Mesenchymal stem cell (in vitro differentiated cells and primary cell): ENCODE data around the gene TMEM214.
"Not testable (repeated sequence)": the region's sequence is repeated elsewhere in the genome, so short reads cannot be mapped to it uniquely, and the experiment has no call there.

ENCODE experiments used
- DNase-seq: peaks from one replicate; pipeline ENCODE4 v3.0.0-alpha.2; 2013
- H2AFZ ChIP-seq: one replicate; pipeline ENCODE4 v1.6.1; 2013; ENCODE audit warnings: low read depth, mild to moderate bottlenecking, control low read depth, inconsistent platforms, low read length, moderate library complexity
- H2AK5ac ChIP-seq: 2 replicates; pipeline ENCODE4 v1.6.1; 2013; ENCODE audit warnings: low read length, moderate library complexity, mild to moderate bottlenecking, inconsistent platforms; ENCODE audit not compliant: severe bottlenecking
- H2BK120ac ChIP-seq: one replicate; pipeline ENCODE4 v1.6.1; 2013; ENCODE audit warnings: low read depth, mild to moderate bottlenecking, inconsistent platforms, low read length, moderate library complexity
- H2BK12ac ChIP-seq, 2 experiments: one replicate each; pipeline ENCODE4 v1.6.1; 2013; ENCODE audit warnings: inconsistent platforms in 2 of 2, low read length in 2 of 2, mild to moderate bottlenecking in 2 of 2, moderate library complexity in 2 of 2, control low read depth in 1 of 2
- H2BK15ac ChIP-seq: one replicate; pipeline ENCODE4 v1.6.1; 2013; ENCODE audit warnings: mild to moderate bottlenecking, low read depth, inconsistent platforms; ENCODE audit not compliant: poor library complexity, severe bottlenecking
- H2BK5ac ChIP-seq: 2 replicates; pipeline ENCODE4 v1.6.1; 2013; ENCODE audit warnings: low read depth, mild to moderate bottlenecking, low read length, control low read depth, inconsistent platforms; ENCODE audit not compliant: poor library complexity, severe bottlenecking
- H3K14ac ChIP-seq, 2 experiments: one replicate each; pipeline ENCODE4 v1.6.1; 2013; ENCODE audit warnings: inconsistent platforms in 2 of 2, low read length in 2 of 2, control low read depth in 1 of 2, mild to moderate bottlenecking in 1 of 2, moderate library complexity in 1 of 2
- H3K18ac ChIP-seq, 2 experiments: one replicate each; pipeline ENCODE4 v1.6.1; 2013; ENCODE audit warnings: inconsistent platforms in 2 of 2, low read length in 2 of 2, control low read depth in 1 of 2, low read depth in 1 of 2, mild to moderate bottlenecking in 1 of 2
- H3K23ac ChIP-seq, 2 experiments: one replicate each; pipeline ENCODE4 v1.6.1; 2013; ENCODE audit warnings: inconsistent platforms in 2 of 2, low read length in 2 of 2, mild to moderate bottlenecking in 2 of 2, moderate library complexity in 2 of 2, control low read depth in 1 of 2
- H3K27ac ChIP-seq: 2 replicates; pipeline ENCODE4 v1.5.1; 2013; ENCODE audit warnings: mild to moderate bottlenecking, moderate library complexity, low read length, control low read depth, inconsistent platforms; ENCODE audit not compliant: poor library complexity, severe bottlenecking
- H3K27me3 ChIP-seq, 2 experiments: 2 replicates each; pipeline versions ENCODE4 v1.6.1 to v1.7.0; 2013; ENCODE audit warnings: low read length in 2 of 2, mild to moderate bottlenecking in 2 of 2, moderate library complexity in 2 of 2, control low read depth in 1 of 2, inconsistent platforms in 1 of 2; ENCODE audit not compliant: control insufficient read depth in 1 of 2, insufficient read depth in 1 of 2
- H3K36me3 ChIP-seq, 2 experiments: 2 replicates each; pipeline versions ENCODE4 v1.6.1 to v1.7.0; 2013; ENCODE audit warnings: low read length in 2 of 2, control low read depth in 1 of 2, inconsistent platforms in 1 of 2, low read depth in 1 of 2, mild to moderate bottlenecking in 1 of 2; ENCODE audit not compliant: insufficient read depth in 2 of 2, control insufficient read depth in 1 of 2
- H3K4ac ChIP-seq, 2 experiments: one replicate each; pipeline ENCODE4 v1.6.1; 2013; ENCODE audit warnings: inconsistent platforms in 2 of 2, low read length in 2 of 2, mild to moderate bottlenecking in 2 of 2, moderate library complexity in 2 of 2, control low read depth in 1 of 2, low read depth in 1 of 2
- H3K4me1 ChIP-seq: 2 replicates; pipeline ENCODE4 v1.6.1; 2013; ENCODE audit warnings: low read depth, low read length, control low read depth; ENCODE audit not compliant: control insufficient read depth, insufficient read depth
- H3K4me2 ChIP-seq: 2 replicates; pipeline ENCODE4 v1.6.1; 2013; ENCODE audit warnings: low read length, mild to moderate bottlenecking, inconsistent platforms; ENCODE audit not compliant: poor library complexity, severe bottlenecking
- H3K4me3 ChIP-seq, 2 experiments: 2 replicates each; pipeline versions ENCODE4 v1.5.1 to v1.7.0; 2013; ENCODE audit warnings: low read length in 2 of 2, mild to moderate bottlenecking in 2 of 2, control low read depth in 1 of 2, low read depth in 1 of 2; ENCODE audit not compliant: insufficient read depth in 1 of 2
- H3K79me1 ChIP-seq: replicated peaks from 2 replicates; pipeline ENCODE4 v1.6.1; 2013; ENCODE audit warnings: mild to moderate bottlenecking, control low read depth, low read length, inconsistent platforms; ENCODE audit not compliant: poor library complexity, severe bottlenecking
- H3K9ac ChIP-seq: 2 replicates; pipeline ENCODE4 v1.7.0; 2013; ENCODE audit warnings: mild to moderate bottlenecking, low read length, moderate library complexity
- H3K9me3 ChIP-seq: 2 replicates; pipeline ENCODE4 v1.7.0; 2013; ENCODE audit warnings: mild to moderate bottlenecking, low read length; ENCODE audit not compliant: control insufficient read depth
- H4K8ac ChIP-seq: one replicate; pipeline ENCODE4 v1.6.1; 2013; ENCODE audit warnings: inconsistent platforms, mild to moderate bottlenecking, low read length, moderate library complexity
- H4K91ac ChIP-seq: one replicate; pipeline ENCODE4 v1.6.1; 2013; ENCODE audit warnings: mild to moderate bottlenecking, low read length, inconsistent platforms
- WGBS: methylation state at CpG from one replicate; pipeline ENCODE4 v1.1.7; 2013; ENCODE audit warnings: mixed read lengths; 5-methylcytosine and 5-hydroxymethylcytosine counted together

Gene TMEM214

DNA sequence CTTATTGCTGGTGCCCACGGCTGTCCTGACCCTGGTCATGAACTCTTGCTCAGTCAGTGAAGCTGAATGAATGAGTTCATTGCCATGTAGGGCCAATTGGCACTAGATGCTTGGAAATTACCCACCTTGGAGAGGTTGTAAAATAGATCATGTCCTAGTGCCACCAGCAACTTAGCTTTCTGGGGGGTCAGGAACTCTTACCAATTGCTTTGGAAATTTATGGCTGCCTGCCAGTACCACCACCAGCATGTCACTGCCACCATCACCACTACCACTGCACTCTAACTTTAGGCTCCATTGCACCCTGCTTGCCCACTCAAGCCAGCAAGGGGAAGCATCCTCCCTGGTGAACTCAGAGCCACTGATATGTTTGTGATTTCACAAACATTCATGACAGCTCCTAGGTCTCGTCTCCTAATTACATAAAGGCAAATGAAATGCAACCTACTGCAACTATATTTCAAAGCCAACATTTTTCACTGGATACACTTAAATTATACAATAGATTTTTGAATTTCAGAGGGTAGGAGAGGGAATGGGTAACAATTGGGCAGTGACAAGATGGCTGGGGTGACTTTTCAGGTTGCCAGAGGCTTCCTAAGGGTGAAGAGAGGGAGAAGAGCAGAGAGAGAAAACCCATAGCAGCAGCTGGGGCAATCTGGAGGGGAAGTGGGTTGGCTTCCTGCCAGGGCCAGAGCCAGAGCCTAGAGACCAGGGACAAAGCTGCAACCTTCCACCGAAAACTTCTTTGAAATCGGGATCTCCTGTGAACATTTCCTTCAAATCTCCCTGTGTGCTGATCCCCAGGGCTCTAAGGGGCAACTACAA is 42.2 kb downstream of the TMEM214 start:
- no peak overlapping the region for H2AK5ac ChIP-seq
- H3K4me1 ChIP-seq: peaks cover 17% of the 10 kb centered on the region
- H3K36me3 ChIP-seq: peaks cover under 1 to 6% of the 10 kb centered on the region in 2 experiments
- H2BK120ac ChIP-seq: peak overlapping the region; percentile 39
- H3K9ac ChIP-seq: no peak overlapping the region
- peak overlapping the region; percentile 53 for H4K8ac ChIP-seq
- H3K4me3 ChIP-seq: no peak overlapping the region
- peak; percentile 74 for DNase-seq
- H2BK5ac ChIP-seq: no peak overlapping the region
- 54% methylated on average over 4 of the region's 4 CpGs for WGBS
- H3K9me3 ChIP-seq: no peaks in the 10 kb centered on the region
- H3K14ac ChIP-seq: no peak overlapping the region
- peak overlapping the region; percentile 79 to 84 for H3K4ac ChIP-seq
- H4K91ac ChIP-seq: peak overlapping the region; percentile 80
- no peaks in the 10 kb centered on the region for H3K79me1 ChIP-seq
- H3K27ac ChIP-seq: no peak overlapping the region
- H3K4me2 ChIP-seq: no peak overlapping the region
- H2BK15ac ChIP-seq: peak overlapping the region; percentile 73
- no peaks in the 10 kb centered on the region for H3K27me3 ChIP-seq
- H2BK12ac ChIP-seq: peak overlapping the region; percentile 28 to 95
- H3K23ac ChIP-seq: no peak overlapping the region
- H2AFZ ChIP-seq: no peak overlapping the region
- H3K18ac ChIP-seq: peak overlapping the region; percentile 58 to 75

- not testable (repeated sequence) for H3K23ac ChIP-seq, H3K4ac ChIP-seq, H2BK15ac ChIP-seq, H3K36me3 ChIP-seq, H3K79me1 ChIP-seq, H3K9me3 ChIP-seq, H3K4me2 ChIP-seq, H3K14ac ChIP-seq, H4K8ac ChIP-seq, H2AFZ ChIP-seq, H3K27ac ChIP-seq, H3K4me3 ChIP-seq, H4K91ac ChIP-seq, H2AK5ac ChIP-seq, H3K27me3 ChIP-seq, DNase-seq, H3K9ac ChIP-seq, H2BK5ac ChIP-seq
- Histone ChIP-seq H2BK12ac (peak overlapping the region; percentile 8 to 86), H3K4me1 (peaks cover 19% of the 10 kb centered on the region), H3K18ac (peak overlapping the region in 1 of 2 experiments; percentile 70), H2BK120ac (peak overlapping the region; percentile 39)
- 77% methylated on average over 6 of the region's 6 CpGs for WGBS
Measured at GRCh38 chr2:27075566-27075871, 42.8 kb downstream of the TMEM214 start.

- Histone ChIP-seq H4K91ac (peak overlapping the region; percentile 70), H3K79me1 (no peaks in the 10 kb centered on the region), H2BK5ac (no peak overlapping the region), H3K27me3 (no peaks in the 10 kb centered on the region), H2AK5ac (no peak overlapping the region), H3K4me3 (no peak overlapping the region), H3K4ac (no peak overlapping the region), H2AFZ (no peak overlapping the region), H3K4me2 (no peak overlapping the region), H3K9me3 (no peaks in the 10 kb centered on the region), H3K14ac (no peak overlapping the region), H3K18ac (peak overlapping the region in 1 of 2 experiments; percentile 70), H4K8ac (no peak overlapping the region), H2BK120ac (no peak overlapping the region), H3K9ac (no peak overlapping the region), H3K23ac (no peak overlapping the region), H2BK12ac (peak overlapping the region; percentile 78 to 86), H3K27ac (no peak overlapping the region), H2BK15ac (peak overlapping the region; percentile 33), H3K36me3 (peaks cover 0 to under 1% of the 10 kb centered on the region in 2 experiments), H3K4me1 (peaks cover 24% of the 10 kb centered on the region)
- 94% methylated on average over 4 of the region's 4 CpGs for WGBS
- no peak for DNase-seq
Measured at GRCh38 chr2:27076323-27076722, 43.6 kb downstream of the TMEM214 start.

DNA sequence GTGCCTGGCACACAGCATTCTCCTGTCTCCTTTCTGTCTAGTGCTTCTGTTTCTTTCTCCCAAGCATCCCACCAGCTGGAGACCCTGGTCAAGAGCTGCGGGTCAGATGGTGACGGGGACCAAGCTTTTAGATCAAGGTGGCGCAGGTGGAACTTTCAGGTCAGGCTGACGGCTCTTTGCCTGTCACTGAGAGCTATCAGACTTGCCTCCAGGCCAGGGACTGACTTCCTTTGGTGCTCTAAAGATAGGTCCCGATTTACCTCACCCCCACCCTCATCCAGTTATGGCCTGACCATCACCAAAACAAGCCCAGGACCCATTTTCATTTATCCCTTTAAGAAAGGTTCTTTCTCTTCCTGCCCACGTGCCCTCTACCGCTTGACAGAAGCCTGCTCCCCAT is 44.5 kb downstream of the TMEM214 start:
- Histone ChIP-seq H2AFZ (no peak overlapping the region), H3K18ac (peak overlapping the region in 1 of 2 experiments; percentile 62), H3K23ac (no peak overlapping the region), H3K9me3 (no peaks in the 10 kb centered on the region), H3K79me1 (no peaks in the 10 kb centered on the region), H4K8ac (no peak overlapping the region), H3K27ac (no peak overlapping the region), H2BK120ac (peak overlapping the region; percentile 54), H3K4me3 (no peak overlapping the region), H3K4me1 (peaks cover 24% of the 10 kb centered on the region), H2BK12ac (peak overlapping the region; percentile 92 to 98), H3K27me3 (no peaks in the 10 kb centered on the region), H2AK5ac (no peak overlapping the region), H3K36me3 (peaks cover 3 to 10% of the 10 kb centered on the region in 2 experiments), H3K9ac (no peak overlapping the region), H3K14ac (no peak overlapping the region), H3K4me2 (no peak overlapping the region), H3K4ac (peak overlapping the region in 1 of 2 experiments; percentile 54), H2BK15ac (peak overlapping the region; percentile 54), H4K91ac (peak overlapping the region; percentile 64), H2BK5ac (no peak overlapping the region)
- no peak for DNase-seq
- 95% methylated on average over 7 of the region's 7 CpGs for WGBS
